Measurements from ENCODE around the gene KIF21B. TPM values are rescaled to one million over a fixed set of nuclear protein-coding genes. Genes with fewer than 3 reads are reported as not detected.

The KIF21B gene
- total and polyA plus RNA-seq, 9 of the 15 experiments (the other 6 are each of a cell fraction or from before 2014, with no cell fraction given), result 0.46 to 13.4 (median 5.9) TPM

- no peak for TF ChIP-seq ZNF184 (CRISPR knock-in tag; IDR thresholded peaks at IDR 0.05)
- TF ChIP-seq KLF1 (tag; IDR thresholded peaks at IDR 0.05), result no peak
- TF ChIP-seq KAT7 (CRISPR knock-in tag; IDR thresholded peaks at IDR 0.05; ENCODE audit: borderline replicate concordance), result 0 out of 2 replicates have a peak, but pooled peaks have one; percentile 43
- TF ChIP-seq TARDBP (IDR thresholded peaks at IDR 0.05), result no peak
- peak; percentile 19; the same call in 1 of the 2 replicates for TF ChIP-seq SMARCC2 (IDR thresholded peaks at IDR 0.05; ENCODE audit: low read depth)
- TF ChIP-seq ZNF699 (CRISPR knock-in tag; IDR thresholded peaks at IDR 0.05; ENCODE audit: insufficient replicate concordance), result no peak
- TF ChIP-seq DLX4 (CRISPR knock-in tag; IDR thresholded peaks at IDR 0.05), result no peak
- no peak for TF ChIP-seq USF2 (CRISPR knock-in tag; IDR thresholded peaks at IDR 0.05)
- no peak for TF ChIP-seq WHSC1 (IDR thresholded peaks at IDR 0.05; ENCODE audit: low read length)
- no peak for TF ChIP-seq SMAD2 (IDR thresholded peaks at IDR 0.05; ENCODE audit: low read depth, low read length)
- no peak for TF ChIP-seq JUNB (CRISPR knock-in tag; conservative IDR thresholded peaks at IDR 0.05)
Measured at GRCh38 chr1:201019321-201019977, 4.1 kb downstream of the KIF21B start (continued).
